Dendritic cell treated with granulocyte-macrophage colony-stimulating factor and Interleukin-4, amounts not matched to agents 40 ng/mL and 50 ng/mL, for 4 days (primary cell): Measurements from ENCODE around the gene BTBD7.

Experiments used
- H3K27ac Mint-ChIP-seq: one replicate; pipeline ENCODE4 v1.8.0; 2022; ENCODE audit warnings: mild to moderate bottlenecking, mixed read lengths
- H3K27me3 Mint-ChIP-seq: one replicate; pipeline ENCODE4 v1.8.0; 2022; ENCODE audit warnings: mild to moderate bottlenecking, mixed read lengths
- H3K36me3 Mint-ChIP-seq: one replicate; pipeline ENCODE4 v1.8.0; 2022; ENCODE audit warnings: low read depth, mixed read lengths
- H3K4me1 Mint-ChIP-seq: one replicate; pipeline ENCODE4 v1.8.0; 2022; ENCODE audit warnings: low read depth, mixed read lengths
- H3K4me3 Mint-ChIP-seq: one replicate; pipeline ENCODE4 v1.8.0; 2022; ENCODE audit warnings: mild to moderate bottlenecking, moderate library complexity, mixed read lengths
- H3K9me3 Mint-ChIP-seq: one replicate; pipeline ENCODE4 v1.8.0; 2022; ENCODE audit warnings: mixed read lengths
- intact Hi-C: fragments of 100-400 bp; cut with micrococcal nuclease; formaldehyde crosslinking; loops from one replicate; pipeline ENCODE4 v1.15.0; 2022

Gene BTBD7

DNA sequence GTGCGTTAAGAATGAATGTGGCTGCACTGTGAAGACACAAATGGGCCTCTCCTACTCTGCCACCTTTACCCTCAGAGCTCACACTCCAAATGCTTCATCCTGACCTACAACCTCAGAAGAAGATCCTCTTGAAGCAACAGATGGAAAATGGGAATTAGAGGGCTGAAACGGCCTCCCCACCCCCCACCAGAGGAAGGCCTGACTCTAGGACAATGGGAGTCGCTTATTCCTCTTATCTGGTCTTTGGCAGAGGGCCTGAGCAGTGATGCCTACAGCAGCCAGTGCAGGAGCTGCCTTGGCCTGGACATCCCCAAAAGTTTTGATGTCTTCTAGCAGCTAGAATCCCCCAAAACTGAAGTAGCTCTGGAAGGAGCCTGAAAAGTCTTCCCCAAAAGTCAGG, 29.2 kb downstream of the BTBD7 start:
- no peak overlapping the region for H3K4me3 Mint-ChIP-seq
- H3K4me1 Mint-ChIP-seq, result peaks cover 69% of the 10 kb centered on the region
- intact Hi-C loops, result no loop called here
- no peaks in the 10 kb centered on the region for H3K9me3 Mint-ChIP-seq
- no peak overlapping the region for H3K27ac Mint-ChIP-seq
- no peaks in the 10 kb centered on the region for H3K36me3 Mint-ChIP-seq
- H3K27me3 Mint-ChIP-seq, result no peaks in the 10 kb centered on the region

DNA sequence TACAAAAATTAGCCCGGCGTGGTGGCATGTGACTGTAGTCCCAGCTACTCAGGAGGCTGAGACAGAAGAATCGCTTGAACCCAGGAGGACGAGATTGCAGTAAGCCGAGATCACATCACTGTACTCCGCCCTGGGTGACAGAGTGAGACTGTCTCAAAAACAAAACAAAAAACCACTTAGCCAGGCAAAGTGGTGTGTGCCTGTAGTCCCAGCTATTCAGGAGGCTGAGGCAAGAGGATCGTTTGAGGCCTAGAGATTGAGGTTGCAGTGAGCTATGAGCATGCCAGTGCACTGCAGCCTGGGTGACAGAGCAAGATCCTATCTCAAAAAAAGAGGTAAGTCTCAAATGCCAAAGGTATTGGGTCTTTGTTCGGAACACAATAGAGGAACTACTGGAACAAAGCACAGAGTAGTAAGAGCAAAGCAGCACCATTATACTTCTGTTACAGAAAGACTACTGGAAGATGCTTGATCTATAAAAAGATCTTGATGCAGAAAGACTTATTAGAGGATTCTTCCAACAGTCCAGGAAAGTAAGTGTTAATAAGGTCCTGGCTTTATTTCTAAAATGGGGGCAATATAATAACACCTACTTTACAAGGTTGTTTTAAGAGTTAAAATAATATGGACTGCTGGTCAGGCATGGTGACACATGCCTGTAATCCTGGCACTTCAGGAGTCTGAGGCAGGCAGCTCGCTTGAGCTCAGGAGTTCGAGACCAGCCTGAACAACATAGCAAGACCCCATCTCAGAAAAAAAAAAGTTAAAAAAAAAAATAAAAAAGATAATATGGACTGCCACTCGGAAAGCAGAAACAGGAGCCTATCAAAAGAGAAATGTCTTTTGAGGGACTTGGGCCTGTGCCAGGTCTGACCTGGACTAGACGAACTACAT, 29.9 kb downstream of the BTBD7 start:
- Mint-ChIP-seq H3K9me3 (no peaks in the 10 kb centered on the region), H3K4me3 (no peak overlapping the region), H3K4me1 (peaks cover 67% of the 10 kb centered on the region), H3K27ac (peak overlapping the region; percentile 13), H3K36me3 (no peaks in the 10 kb centered on the region), H3K27me3 (no peaks in the 10 kb centered on the region)
- intact Hi-C loops, result no loop called here

DNA sequence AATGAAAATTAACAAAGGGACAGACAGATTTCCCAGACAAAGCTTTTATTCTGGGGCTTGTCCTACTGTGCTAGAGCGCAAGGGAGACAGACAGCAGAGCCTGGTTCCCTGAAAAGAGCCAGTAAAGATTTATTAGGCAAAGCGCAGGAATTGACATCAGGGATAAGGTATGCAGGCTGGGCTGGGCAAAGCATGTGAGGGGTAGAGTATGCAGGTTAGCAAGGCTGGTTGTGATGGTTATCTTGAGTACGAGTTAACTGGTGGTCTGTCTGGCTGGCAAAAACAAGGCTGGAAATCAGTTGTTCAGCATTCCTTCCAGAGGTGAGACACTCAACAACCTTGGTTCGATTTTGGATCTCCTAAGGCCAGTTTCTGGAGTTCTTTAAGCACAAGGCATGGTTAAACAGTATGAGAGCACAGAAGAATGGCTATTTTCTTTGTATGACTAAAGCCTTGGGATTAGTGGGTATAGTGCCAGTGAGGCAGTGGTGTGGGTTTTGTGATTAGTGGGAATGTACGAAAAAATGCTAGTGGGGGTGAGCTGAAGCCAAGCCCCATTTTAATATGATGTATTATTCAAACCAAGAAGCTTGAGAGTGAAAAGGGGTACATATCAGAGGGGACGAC, 30.9 kb downstream of the BTBD7 start:
- peaks cover 59% of the 10 kb centered on the region for H3K4me1 Mint-ChIP-seq

DNA sequence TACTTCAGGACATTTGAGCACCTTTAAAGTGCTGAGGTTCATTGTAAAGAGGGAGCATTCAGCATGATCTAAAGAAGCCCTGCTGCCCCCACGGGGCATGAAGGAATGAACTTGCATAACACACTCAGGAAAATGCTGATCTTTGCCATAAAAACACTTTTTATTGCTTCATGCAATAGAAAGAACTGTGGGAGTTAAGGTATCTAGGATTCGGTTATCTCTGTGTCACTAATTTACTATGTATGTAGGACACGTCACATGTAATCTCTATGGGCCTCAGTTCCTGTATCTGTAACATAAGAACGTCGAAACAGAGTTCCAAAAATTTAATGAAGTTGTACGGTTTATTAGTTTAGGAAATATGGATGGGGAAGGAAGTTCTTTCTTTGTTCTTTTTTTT, 33.0 kb downstream of the BTBD7 start:
- peaks cover 49% of the 10 kb centered on the region for H3K4me1 Mint-ChIP-seq
- no peaks in the 10 kb centered on the region for H3K36me3 Mint-ChIP-seq
- no peak overlapping the region for H3K4me3 Mint-ChIP-seq
- H3K9me3 Mint-ChIP-seq, result no peaks in the 10 kb centered on the region
- intact Hi-C loops, result no loop called here
- H3K27me3 Mint-ChIP-seq, result no peaks in the 10 kb centered on the region
- peak overlapping the region; percentile 57 for H3K27ac Mint-ChIP-seq

More for the DNA sequence above, 30.9 kb downstream of the BTBD7 start:
- intact Hi-C loops, result no loop called here
- H3K9me3 Mint-ChIP-seq, result no peaks in the 10 kb centered on the region
- H3K27me3 Mint-ChIP-seq, result no peaks in the 10 kb centered on the region
- no peak overlapping the region for H3K4me3 Mint-ChIP-seq
- no peak overlapping the region for H3K27ac Mint-ChIP-seq
- no peaks in the 10 kb centered on the region for H3K36me3 Mint-ChIP-seq

DNA sequence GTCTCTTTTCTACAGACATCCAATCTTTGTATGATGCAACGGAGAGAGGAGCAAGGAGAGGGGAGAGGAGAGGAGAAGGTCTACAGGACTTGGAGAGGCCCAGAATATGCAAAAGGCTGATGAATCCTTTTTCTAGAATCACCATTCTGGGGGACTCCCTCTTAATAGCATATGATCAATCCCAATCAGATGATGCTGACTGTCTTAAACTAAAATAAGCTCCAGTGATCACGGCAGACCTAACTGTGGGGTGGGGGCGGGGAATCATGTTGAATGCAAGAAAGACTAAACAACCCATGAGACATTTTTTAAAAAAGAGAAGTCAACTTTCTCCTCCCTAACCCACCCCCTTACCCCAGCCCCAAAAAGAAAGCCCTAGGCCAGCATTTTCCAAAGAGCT, 33.4 kb downstream of the BTBD7 start:
- peaks cover 4% of the 10 kb centered on the region for H3K36me3 Mint-ChIP-seq
- no peaks in the 10 kb centered on the region for H3K9me3 Mint-ChIP-seq
- H3K4me1 Mint-ChIP-seq, result peaks cover 46% of the 10 kb centered on the region
- H3K27me3 Mint-ChIP-seq, result no peaks in the 10 kb centered on the region
- no peak overlapping the region for H3K4me3 Mint-ChIP-seq
- intact Hi-C loops, result no loop called here
- H3K27ac Mint-ChIP-seq, result no peak overlapping the region

DNA sequence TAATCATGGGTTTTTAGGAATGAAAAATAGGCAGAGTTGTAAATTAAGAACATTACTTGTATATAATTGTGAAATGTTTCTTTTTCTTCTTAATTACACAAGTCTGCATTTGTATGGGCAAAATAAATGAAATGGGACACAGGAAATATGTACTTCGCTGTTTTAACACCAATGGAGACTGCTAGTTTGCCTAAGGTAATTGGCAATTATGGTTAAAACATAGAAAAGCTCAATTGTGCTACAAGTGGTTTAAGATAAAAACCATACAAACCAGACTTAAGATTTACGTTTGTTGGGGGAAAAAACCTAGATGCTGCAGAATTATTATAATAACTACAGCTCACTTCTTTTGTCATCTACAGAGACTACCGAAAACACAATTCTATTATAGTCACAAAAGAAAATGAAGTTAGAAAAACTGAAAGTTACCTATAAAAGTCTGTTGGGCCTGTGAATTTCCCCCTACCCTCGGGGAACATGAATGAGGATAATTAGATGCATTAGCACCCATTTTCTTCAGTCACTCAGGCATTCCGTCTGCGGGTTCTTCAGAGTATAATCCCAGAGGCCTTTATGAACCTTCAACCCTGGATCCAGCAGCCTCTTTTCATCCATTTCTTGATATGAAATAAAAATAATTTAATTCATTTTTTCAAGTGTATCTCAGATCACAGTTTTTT, 37.2 kb downstream of the BTBD7 start:
- peaks cover 22% of the 10 kb centered on the region for H3K4me1 Mint-ChIP-seq
- peaks cover 12% of the 10 kb centered on the region for H3K36me3 Mint-ChIP-seq
- H3K27ac Mint-ChIP-seq, result no peak overlapping the region
- intact Hi-C loops, result no loop called here
- no peak overlapping the region for H3K4me3 Mint-ChIP-seq
- no peaks in the 10 kb centered on the region for H3K9me3 Mint-ChIP-seq
- no peaks in the 10 kb centered on the region for H3K27me3 Mint-ChIP-seq

DNA sequence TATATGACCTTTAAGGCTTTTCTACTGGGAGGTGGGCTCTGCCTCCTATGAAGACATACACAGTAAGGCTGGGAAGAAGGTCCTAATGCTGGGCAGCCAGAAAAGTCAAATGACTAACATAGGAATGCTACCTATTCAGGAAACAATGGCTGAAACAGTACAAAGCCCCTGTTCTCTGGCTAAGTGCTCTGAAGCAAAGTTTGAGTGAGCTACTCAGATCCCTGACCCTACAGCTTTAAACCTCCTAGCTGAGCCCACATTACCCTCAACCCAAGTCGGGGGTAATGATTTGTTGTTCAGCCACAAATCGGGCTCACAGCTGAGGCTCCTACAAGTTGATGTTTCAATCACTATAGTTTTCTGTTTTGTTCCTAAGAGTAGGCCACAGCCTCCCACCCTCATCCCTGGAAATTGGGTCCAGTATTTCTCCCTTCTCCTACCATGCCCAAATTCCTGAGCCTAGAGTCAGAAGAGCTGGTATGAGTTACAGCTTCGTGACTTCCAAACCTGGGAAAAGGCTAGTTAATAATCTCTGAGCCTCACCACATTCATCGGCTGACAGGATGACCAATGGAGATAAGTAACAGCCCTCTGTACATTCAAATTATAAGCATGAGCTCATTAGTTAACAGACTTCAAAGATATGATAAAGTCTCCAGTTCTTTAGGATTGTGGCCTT, 46.5 kb downstream of the BTBD7 start:
- H3K36me3 Mint-ChIP-seq, result peaks cover 58% of the 10 kb centered on the region
- H3K4me3 Mint-ChIP-seq, result no peak overlapping the region
- no peak overlapping the region for H3K27ac Mint-ChIP-seq
- no peaks in the 10 kb centered on the region for H3K9me3 Mint-ChIP-seq
- H3K4me1 Mint-ChIP-seq, result peaks cover 25% of the 10 kb centered on the region
- H3K27me3 Mint-ChIP-seq, result no peaks in the 10 kb centered on the region
- intact Hi-C loops, result no loop called here

DNA sequence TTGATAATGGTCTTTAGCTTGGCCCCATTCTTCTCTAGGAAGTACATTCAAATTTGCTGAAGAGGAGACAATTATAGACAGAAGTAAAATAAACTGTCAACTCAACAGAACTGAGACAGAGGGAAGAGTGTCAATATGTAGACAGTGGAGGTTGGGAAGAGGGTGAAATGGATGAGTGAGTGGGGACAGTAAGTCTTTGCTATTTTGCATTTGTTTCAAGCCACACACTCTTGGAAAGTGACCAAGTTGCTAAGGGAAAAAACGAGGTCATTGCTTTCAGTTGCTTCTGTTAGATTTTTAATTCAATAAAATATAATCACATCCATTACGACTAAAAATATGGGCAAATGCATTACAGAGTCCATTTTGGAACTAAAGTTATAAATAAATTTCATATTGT, 47.8 kb downstream of the BTBD7 start:
- Mint-ChIP-seq H3K36me3 (peaks cover 51% of the 10 kb centered on the region), H3K4me1 (peaks cover 25% of the 10 kb centered on the region), H3K27me3 (no peaks in the 10 kb centered on the region), H3K9me3 (no peaks in the 10 kb centered on the region), H3K27ac (no peak overlapping the region), H3K4me3 (no peak overlapping the region)
- intact Hi-C loops, result no loop called here

DNA sequence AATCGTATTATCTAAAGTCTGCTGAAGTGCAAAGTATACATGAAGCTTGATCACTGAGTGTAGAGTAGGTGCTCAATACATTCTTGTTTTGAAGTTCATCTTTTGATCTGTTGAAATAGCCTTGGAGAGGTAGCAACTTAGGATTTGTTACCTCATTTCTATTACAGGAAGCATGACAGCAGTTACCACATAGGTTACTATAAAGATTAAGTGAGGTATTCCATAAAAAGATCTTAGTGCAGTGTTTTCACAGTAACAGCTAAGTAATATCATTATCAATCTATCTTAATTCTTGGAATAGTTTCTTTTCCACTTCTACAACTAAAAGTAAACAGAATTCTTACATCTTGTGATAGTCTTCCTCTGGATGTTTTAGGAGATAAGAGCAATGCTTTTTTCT, 50.9 kb downstream of the BTBD7 start:
- Mint-ChIP-seq H3K36me3 (peaks cover 46% of the 10 kb centered on the region), H3K9me3 (no peaks in the 10 kb centered on the region), H3K27ac (no peak overlapping the region), H3K4me1 (peaks cover 9% of the 10 kb centered on the region), H3K4me3 (no peak overlapping the region), H3K27me3 (no peaks in the 10 kb centered on the region)
- intact Hi-C loops, result no loop called here

DNA sequence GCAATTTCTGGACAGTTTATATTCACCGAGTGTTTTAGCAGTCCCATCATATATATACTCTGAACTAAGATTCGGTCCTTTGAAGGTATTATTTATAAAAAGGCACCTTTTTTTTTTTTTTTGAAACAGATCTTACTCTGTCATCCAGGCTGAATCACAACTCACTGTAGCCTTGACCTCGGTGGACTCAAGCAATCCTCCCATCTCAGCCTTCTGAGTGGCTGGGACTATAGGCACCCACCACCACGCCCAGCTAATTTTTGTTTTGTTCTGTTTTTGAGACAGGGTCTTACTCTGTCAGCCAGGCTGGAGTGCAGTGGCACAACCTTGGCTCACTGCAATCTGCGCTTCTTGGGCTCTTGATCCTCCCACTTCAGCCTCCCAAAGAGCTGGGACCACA, 52.1 kb downstream of the BTBD7 start:
- Mint-ChIP-seq H3K9me3 (no peaks in the 10 kb centered on the region), H3K4me3 (no peak overlapping the region), H3K36me3 (peaks cover 45% of the 10 kb centered on the region), H3K27me3 (no peaks in the 10 kb centered on the region), H3K27ac (no peak overlapping the region), H3K4me1 (peaks cover 9% of the 10 kb centered on the region)
- intact Hi-C loops, result no loop called here

DNA sequence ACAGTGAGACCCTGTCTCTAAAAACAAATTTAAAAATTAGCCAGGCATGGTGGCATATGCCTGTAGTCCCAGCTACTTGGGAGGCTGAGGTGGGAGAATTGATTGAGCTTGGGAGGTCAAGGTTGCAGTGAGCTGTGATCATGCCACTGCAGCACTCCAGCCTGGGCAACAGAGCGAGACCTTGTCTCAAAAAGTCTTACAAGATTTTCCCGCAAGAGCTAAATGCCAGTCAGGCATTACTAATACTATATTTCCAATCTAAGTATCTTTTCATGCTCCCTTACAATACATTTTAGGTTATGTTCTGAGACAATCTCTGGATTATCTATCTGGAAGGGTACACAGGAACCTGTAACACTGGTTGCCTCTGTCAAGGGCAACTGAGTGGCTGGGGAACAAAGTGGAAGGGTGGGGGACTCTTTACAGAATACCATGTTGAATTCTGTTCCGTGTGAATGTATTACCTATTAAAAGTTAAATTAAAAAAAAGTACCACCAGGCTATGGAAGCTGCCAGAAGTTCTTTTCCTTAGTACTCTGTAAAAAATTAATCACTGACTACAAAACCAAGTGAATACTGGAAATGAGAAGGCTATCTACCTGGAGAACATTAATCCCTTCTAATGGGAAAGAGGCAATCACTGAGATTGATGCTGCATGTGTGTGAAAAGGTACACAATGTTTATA, 56.7 kb downstream of the BTBD7 start:
- Mint-ChIP-seq H3K27me3 (no peaks in the 10 kb centered on the region), H3K4me1 (peaks cover 13% of the 10 kb centered on the region), H3K36me3 (peaks cover 49% of the 10 kb centered on the region), H3K27ac (no peak overlapping the region), H3K9me3 (no peaks in the 10 kb centered on the region), H3K4me3 (no peak overlapping the region)
- intact Hi-C loops, result no loop called here

DNA sequence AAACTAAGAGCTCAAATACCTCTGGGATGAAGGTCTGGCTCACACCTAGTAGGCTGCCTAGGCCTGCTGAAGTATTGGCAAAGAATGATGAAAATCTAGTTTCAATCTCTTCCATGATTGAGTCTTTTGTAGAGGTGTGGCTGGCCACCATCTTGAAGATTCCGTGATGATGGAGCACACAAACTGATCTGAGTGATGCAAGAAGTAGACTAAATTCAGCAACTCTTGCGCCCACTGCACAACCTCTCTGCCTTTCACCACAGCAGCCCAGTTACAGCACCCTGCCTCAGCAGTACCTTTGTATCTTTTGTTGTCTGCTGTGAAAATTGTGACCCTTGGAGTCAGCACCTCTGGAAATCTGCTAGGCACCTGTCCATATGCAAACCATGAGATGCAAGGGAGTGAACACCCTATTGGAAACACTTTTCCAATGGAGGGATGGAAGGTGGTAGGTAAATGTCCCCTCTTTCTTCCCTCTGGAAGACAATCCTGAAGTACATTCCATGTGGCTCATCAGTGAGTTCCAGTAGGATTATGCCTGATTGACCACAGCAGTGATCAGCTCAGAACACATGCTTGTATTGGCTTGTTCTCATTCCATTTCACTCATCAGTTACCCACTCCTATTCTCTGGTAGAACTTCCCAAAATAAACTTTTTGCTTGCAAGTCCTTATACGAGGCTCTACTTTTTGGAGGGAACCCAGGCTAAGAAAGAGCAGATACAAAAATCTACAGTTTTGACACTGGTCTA, 58.6 kb downstream of the BTBD7 start:
- no peaks in the 10 kb centered on the region for H3K27me3 Mint-ChIP-seq
- H3K9me3 Mint-ChIP-seq, result no peaks in the 10 kb centered on the region
- no peak overlapping the region for H3K27ac Mint-ChIP-seq
- H3K4me1 Mint-ChIP-seq, result peaks cover 18% of the 10 kb centered on the region
- intact Hi-C loops, result no loop called here
- no peak overlapping the region for H3K4me3 Mint-ChIP-seq
- H3K36me3 Mint-ChIP-seq, result peaks cover 48% of the 10 kb centered on the region

DNA sequence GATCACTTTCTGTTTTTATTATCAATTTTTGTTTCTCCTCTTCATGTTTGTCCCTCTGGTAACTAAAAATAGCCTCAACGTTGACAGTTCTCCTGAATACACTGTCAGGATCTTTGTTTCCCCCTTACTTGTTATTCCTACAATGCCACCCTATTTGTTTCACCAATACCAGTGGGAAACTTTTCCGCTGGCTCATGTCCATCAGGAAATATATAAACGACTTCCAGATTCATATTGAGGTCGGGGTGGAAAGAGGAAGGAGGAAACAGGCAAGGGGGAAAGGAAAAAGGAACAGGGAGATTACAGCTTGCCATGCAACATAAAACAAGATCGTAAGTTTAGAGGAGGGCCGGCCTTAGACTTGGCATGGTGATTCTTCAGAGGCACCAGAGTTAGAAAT, 61.7 kb downstream of the BTBD7 start:
- Mint-ChIP-seq H3K36me3 (peaks cover 38% of the 10 kb centered on the region), H3K4me1 (peaks cover 27% of the 10 kb centered on the region), H3K9me3 (no peaks in the 10 kb centered on the region), H3K27ac (no peak overlapping the region), H3K4me3 (no peak overlapping the region), H3K27me3 (no peaks in the 10 kb centered on the region)
- intact Hi-C loops, result no loop called here
